ENCODE measurements around the gene NID2.

DNA sequence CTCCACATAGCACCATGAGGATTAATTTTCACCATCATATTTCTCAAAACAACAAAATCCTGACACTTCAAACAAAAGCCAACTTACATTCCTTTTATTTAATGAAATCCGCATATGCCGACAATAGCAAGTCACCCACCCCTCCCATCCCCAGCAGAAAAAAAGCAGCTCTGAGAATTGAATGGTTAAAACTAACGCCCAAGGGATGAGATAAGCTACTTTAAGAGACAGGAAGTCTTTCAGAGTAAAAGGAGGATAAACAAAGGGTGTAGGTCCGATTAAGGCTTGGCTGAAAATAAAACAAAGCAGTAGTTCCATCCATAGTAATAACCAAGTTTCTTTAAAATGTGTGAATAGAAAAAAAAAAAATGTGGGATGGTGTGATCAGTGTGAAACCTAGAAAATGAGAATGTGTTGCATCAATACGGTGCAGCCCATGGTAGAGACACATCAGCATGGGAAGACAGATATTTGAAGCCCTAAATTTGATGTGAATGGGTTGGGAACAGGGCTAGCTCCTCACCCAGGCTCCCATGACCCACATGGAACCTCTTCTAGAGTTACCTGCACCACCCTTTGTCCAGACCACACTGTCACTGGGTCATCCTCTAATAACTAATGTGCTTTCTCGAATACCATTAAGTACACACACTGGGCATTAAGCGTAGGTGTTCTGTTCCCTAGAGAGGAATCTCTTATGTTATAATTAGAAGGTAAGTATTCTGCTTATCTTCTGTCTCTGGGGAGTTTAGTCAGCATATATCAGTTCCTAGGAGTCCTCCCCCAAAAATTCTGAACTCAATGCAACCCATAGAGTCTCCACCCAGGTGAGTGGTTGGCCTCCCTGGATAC is 47.8 kb downstream of the NID2 start:
- TF ChIP-seq, protein P1, sequence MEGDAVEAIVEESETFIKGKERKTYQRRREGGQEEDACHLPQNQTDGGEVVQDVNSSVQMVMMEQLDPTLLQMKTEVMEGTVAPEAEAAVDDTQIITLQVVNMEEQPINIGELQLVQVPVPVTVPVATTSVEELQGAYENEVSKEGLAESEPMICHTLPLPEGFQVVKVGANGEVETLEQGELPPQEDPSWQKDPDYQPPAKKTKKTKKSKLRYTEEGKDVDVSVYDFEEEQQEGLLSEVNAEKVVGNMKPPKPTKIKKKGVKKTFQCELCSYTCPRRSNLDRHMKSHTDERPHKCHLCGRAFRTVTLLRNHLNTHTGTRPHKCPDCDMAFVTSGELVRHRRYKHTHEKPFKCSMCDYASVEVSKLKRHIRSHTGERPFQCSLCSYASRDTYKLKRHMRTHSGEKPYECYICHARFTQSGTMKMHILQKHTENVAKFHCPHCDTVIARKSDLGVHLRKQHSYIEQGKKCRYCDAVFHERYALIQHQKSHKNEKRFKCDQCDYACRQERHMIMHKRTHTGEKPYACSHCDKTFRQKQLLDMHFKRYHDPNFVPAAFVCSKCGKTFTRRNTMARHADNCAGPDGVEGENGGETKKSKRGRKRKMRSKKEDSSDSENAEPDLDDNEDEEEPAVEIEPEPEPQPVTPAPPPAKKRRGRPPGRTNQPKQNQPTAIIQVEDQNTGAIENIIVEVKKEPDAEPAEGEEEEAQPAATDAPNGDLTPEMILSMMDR (IDR thresholded peaks at IDR 0.05 in 8 of 11, conservative IDR thresholded peaks at IDR 0.05 in 3 of 11), result no peak
- TF ChIP-seq POLR2A (IDR thresholded peaks at IDR 0.05) (no peak), POLR2AphosphoS5 (IDR thresholded peaks at IDR 0.05) (no peak)

Data from spleen (tissue), 7 donors.